Forelimb muscle (tissue), 1 donor: ENCODE measurements around the gene H19. TPM values are rescaled to one million over a fixed set of nuclear protein-coding genes. Genes with fewer than 3 reads are reported as not detected.

Experiments
- DNase-seq: peaks from one replicate; pipeline ENCODE4 v3.0.0-alpha.2; 2013; ENCODE audit warnings: low read depth
- polyA plus RNA-seq: library from polyadenylated mRNA; unstranded; fragments of 120-200 nt; gene quantifications from one replicate; pipeline ENCODE4 v1.2.1, GENCODE V29; 2013; ENCODE audit not compliant: insufficient read length

H19 gene
- polyA plus RNA-seq, 1 donor = 12,528 TPM

- DNase-seq = no peak
Observed at GRCh38 chr11:1982873-1983600, 14.6 kb downstream of the H19 start.

DNA sequence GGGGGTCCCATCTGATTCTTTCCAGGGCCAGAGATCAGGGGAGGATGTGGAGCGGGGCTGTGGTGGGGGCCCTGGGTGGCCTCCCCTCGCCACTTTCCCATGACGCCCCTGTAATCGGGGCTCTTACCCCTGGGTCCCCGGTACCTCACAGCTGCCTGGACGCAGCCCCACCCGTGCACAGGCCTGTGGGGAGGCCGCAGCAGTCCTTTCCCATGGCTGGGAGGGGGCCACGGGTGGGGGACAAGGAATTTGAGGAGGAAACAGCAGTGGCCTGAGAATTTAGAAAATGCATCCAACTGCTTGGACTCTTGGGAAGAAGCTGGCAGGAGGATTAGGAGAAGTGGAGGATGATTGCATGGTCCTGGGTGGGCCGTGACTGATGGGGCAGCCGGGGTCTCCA is 18.0 kb downstream of the H19 start:
- DNase-seq = no peak

DNA sequence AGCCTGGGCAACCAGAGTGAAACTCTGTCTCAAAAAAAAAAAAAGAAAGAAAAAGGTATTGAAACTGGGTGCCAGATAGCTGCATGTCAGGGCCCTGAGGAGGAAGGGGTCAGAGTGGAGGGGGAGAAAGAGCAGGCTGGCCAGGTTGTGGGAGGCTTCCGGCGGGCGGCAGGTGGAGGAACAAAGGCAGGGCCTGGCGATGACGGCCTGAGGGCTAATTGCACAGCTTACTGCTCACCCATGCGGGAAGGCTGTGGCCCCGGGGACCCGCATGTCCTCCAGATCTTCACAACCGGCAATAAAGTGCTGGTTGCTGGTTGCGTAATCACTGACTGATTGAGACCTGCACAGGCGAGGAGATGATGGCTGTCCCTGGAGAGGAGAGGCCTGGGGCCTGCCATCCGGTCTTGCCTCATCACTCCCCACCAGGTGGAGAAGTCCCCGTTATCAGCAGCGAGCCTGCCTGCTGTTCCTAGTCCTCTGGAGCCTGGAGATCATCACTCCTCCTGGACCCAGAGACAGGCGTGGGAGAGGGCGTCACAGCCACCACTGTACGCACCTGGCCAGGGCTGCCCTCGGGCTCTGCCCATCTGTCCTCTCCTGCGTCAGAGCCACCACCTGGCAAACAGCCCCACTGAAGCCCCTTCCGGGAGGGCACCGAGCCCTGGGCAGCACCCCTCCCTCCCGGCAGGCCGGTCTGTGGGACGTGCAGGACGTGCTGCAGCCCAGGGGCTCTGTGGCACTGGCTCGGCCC is 18.7 kb downstream of the H19 start:
- DNase-seq = no peak

DNA sequence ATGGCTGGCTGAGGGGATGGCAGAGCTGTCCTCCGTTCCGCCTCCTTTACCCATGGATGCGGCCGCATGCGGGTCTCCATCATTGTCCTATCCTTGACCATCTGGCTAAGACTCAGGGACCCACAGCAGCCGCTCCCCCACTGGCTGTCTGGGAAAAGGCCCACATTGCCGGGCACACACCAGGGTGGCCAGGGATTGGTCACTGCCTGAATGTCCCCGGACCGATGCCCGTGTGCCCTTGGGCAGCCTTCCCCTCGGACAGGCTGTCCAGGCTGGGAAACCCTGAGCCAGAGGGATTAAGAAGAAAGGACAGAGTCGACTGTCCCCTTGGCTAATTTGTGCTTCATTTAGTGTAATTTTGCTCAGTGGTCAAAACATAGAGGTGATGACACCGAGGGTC is 22.5 kb downstream of the H19 start:
- no peak for DNase-seq

GRCh38 chr11:1970956-1971355 is 26.7 kb downstream of the H19 start:
- no peak for DNase-seq

GRCh38 chr11:1969776-1970175 is 27.9 kb downstream of the H19 start:
- DNase-seq = no peak

GRCh38 chr11:1969035-1969434 is 28.6 kb downstream of the H19 start:
- no peak for DNase-seq

DNA sequence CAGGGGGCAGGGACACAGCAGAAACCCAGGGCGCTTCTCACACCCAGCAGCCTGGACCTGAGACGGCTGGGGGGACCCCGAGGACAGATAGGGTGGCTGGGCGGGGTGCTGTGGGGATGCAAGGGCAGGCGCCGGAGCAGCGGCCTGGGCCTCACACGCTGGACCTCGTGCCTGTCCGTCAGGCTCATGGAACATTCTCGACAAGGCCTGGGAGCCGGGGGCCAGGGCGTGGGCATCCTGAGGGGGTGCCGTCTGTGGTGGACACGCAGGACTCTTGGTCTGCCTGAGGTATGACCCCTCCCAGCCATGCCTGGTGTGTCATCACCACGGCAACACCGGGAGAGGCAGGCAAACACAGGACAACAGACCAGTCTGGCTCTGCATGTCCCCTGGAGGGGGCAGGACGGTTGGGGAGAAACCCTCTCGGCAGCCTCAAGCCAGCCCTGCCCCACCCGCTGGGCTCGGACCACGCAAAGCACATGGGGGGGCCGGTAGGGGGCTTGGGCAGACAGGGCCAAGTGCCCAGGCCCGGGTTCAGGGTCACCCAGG is 29.1 kb downstream of the H19 start:
- DNase-seq = no peak

DNA sequence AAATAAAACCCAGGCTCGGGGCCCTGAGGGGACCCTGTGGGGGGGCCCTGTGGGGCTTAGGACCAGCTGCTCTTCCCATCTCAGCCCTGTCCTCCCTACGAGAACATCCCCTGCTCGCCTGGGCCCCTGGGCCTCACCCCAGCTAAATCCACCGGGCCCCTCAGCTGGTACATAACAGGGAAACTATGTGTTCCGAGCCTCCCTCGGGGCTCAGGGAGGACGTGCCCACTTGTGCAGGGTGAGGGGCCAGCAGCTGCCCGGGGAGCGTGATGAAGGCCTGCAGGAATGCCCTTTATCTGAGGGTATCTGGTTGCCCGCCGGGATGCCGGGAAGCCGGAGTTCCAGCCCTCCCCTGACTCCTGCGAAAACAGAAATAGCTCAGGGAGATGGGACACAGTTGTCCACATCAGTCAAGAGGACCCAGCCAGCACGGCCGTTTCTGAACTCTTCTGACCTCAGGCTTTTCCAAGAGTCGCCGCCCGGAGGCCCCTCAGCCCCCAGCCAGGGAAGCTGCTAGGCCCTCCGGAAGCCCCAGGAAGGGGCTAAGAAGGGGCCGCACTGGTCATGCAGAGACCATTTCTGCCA is 29.9 kb downstream of the H19 start:
- no peak for DNase-seq

DNA sequence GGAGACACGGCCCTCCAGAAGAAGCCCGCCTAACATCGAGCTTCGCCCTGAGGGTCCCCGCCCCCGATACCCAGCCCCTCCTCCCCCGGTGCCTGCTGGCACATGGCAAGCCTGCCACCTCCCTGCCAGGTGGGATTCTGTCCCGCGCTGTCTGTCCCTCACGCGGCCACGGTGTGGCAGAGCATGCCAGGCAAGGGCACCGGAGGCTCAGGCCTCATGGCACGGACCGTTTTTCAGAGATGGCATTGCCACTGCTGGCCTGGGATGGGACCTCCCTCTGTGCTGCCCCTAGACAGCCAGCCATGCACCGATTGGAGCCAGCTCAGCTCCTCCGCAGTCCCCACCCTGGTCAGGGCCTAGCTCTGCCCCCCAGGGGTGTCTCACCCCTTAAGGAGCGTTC is 31.1 kb downstream of the H19 start:
- DNase-seq = no peak

GRCh38 chr11:1964955-1965354 is 32.7 kb downstream of the H19 start:
- DNase-seq = no peak

- no peak for DNase-seq
Observed at GRCh38 chr11:1964348-1964747, 33.3 kb downstream of the H19 start.

DNA sequence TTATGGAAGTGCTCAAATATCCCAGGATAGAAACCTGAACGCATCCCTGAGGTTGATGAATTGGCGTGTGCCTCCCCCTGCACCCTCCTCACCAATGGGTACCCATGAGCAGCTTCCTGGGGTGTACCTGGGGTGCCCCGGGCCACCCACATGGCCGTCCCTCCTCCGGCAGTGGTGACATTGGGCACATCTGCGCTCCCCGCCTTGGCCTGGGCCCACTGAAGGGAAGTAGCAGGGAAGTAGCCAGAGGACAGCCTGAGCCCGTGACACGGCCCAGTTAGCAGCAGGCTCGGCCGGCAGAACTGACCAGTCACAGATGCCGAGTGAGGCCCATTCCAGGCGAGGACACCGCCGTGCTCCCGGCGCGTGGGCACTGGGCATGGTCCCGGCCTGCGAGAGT is 33.8 kb downstream of the H19 start:
- DNase-seq = no peak

GRCh38 chr11:1959786-1960185 is 37.9 kb downstream of the H19 start:
- no peak for DNase-seq

GRCh38 chr11:1958367-1958766 is 39.3 kb downstream of the H19 start:
- no peak for DNase-seq

DNA sequence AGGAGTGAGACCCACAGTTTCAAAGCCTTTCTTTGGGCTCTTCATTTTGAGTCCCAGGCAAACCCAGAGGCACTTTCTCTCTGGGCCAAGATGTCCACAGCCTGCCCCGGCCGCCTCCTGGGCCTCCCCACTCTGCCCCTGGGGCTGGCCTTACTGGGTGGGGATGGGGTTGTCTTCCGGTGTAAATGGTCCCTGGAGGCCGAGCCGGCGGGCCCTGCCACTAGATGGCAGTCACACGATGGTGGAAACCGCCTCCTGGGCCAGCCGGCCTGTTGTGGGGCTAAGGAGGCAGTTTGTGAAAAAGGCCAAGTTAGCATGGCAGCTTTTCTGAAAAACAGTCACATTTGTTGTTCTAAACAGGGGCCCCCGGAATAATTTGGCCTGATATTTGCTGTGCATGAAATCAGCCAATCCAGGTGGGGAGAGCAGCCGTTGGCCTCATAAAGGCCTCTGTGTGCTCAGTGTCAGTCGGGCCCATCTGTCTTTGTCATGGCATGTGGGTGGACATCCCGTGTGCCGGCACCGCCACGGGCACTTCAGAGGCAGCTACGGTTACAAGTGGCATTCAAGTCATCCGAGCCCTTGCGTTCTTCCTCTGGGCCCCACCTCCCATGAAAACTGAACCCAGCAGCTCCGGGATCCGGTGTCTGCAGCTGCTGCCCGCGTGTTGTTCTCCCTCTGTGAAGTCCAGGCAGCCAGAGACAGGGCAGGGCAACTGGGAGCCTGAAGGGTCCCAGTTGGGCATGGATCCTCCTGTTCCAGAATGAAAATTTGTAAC is 44.0 kb downstream of the H19 start:
- DNase-seq = no peak

DNA sequence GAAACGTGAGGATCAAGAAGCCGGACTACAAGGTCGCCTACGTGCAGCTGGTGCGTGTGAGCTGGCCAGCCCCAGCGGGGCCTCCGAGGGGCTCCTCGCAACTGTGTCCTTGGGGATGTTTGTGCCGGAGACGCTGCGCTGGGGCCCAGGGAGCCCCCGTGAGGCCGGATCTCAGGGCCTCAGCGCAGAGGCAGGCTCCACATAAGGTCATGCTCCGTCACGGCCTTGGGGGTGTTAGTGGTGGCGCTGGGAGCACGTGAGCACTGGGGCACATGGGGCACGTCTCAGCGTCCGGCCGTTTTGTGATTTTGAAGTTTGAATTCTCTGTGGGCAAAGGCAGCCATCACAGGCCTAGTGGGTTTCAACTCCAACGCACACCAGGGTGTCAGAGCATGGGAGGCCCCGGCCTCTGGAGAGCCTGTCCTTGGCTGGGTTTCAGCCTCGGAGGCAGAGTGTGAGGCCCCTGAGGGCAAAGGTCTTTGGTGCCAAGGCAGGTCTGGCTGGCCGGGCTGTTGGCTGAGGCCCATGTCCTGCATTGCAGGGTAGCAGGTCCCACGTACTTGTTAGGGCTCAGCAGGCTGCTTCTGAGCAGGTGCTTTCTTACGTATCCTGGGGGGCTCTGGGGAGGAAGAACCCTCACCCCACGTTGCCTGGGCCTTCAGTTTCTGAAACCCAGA is 44.7 kb downstream of the H19 start:
- DNase-seq = no peak

GRCh38 chr11:1949922-1950321 is 47.7 kb downstream of the H19 start:
- DNase-seq = no peak

GRCh38 chr11:1949302-1949701 is 48.3 kb downstream of the H19 start:
- DNase-seq = no peak

GRCh38 chr11:1948389-1948788 is 49.3 kb downstream of the H19 start:
- no peak for DNase-seq

- DNase-seq = no peak
Observed at GRCh38 chr11:1947592-1948237, 49.9 kb downstream of the H19 start.
